NCI-H82 treated with DMSO at 0.1 percent for 48 hours (cell line): ENCODE results near the gene TRAF2.
"Not testable (repeated sequence)": the region's sequence is repeated elsewhere in the genome, so short reads cannot be mapped to it uniquely, and the experiment has no call there.

Experiments
- DNase-seq: peaks from one replicate; lab custom pipeline; 2025; ENCODE audit not compliant: unreplicated experiment; lab: John Stamatoyannopoulos, UW

Gene TRAF2

GRCh38 chr9:136856541-136857141 lies 29.7 kb upstream of the TRAF2 start:
- no peak for DNase-seq

- no peak for DNase-seq
Measured at GRCh38 chr9:136857166-136857565, 29.1 kb upstream of the TRAF2 start.

- DNase-seq = no peak
Measured at GRCh38 chr9:136857581-136858412, 28.5 kb upstream of the TRAF2 start.

- DNase-seq = no peak
Measured at GRCh38 chr9:136858452-136858843, 27.9 kb upstream of the TRAF2 start.

GRCh38 chr9:136858844-136859757 lies 27.2 kb upstream of the TRAF2 start:
- no peak for DNase-seq

GRCh38 chr9:136860529-136860928 lies 25.8 kb upstream of the TRAF2 start:
- no peak for DNase-seq

GRCh38 chr9:136860933-136861873 lies 25.1 kb upstream of the TRAF2 start:
- DNase-seq = no peak

GRCh38 chr9:136861874-136862457 lies 24.4 kb upstream of the TRAF2 start:
- DNase-seq = no peak

- no peak for DNase-seq
Measured at GRCh38 chr9:136862849-136863622, 23.3 kb upstream of the TRAF2 start.

- DNase-seq = no peak
Measured at GRCh38 chr9:136863623-136864273, 22.6 kb upstream of the TRAF2 start.

GRCh38 chr9:136865041-136865767 lies 21.1 kb upstream of the TRAF2 start:
- DNase-seq = no peak

GRCh38 chr9:136865768-136866103 lies 20.6 kb upstream of the TRAF2 start:
- DNase-seq = no peak

GRCh38 chr9:136866898-136867421 lies 19.4 kb upstream of the TRAF2 start:
- DNase-seq = not testable (repeated sequence)

GRCh38 chr9:136867480-136867879 lies 18.8 kb upstream of the TRAF2 start:
- DNase-seq = no peak

GRCh38 chr9:136867917-136868316 lies 18.4 kb upstream of the TRAF2 start:
- DNase-seq = no peak

- no peak for DNase-seq
Measured at GRCh38 chr9:136868644-136869043, 17.7 kb upstream of the TRAF2 start.

- not testable (repeated sequence) for DNase-seq
Measured at GRCh38 chr9:136869611-136870010, 16.7 kb upstream of the TRAF2 start.

GRCh38 chr9:136875155-136875554 lies 11.2 kb upstream of the TRAF2 start:
- no peak for DNase-seq
